K562 (cell line): ENCODE data around the gene CCDC3. TPM values are rescaled to one million over a fixed set of nuclear protein-coding genes. Genes with fewer than 3 reads are reported as not detected.

ENCODE experiments used
- ATAC-seq: fragments of 200-7000 bp; cut with Tn5 transposase; 3 replicates; pipeline ENCODE4 v1.9.1; 2020; ENCODE audit warnings: moderate library complexity
- BruUV-seq: library from RNA; stranded (reverse); fragments of 400-500 nt; replicated peaks from 2 replicates; lab custom pipeline; 2021; lab: Mats Ljungman, UMichigan
- CTCF ChIA-PET: fragments of 300-600 bp; formaldehyde crosslinking; extraction: SDS; loops from one replicate; lab custom pipeline; 2021; ENCODE audit warnings: low intra/inter-chr PET ratio; lab: Yijun Ruan, JAX
- POLR2A ChIA-PET: fragments of 300-600, 350-650 bp; sonication (Branson Sonifier 250); formaldehyde crosslinking; extraction: SDS; loops from one replicate; lab custom pipeline; 2021; ENCODE audit warnings: antibody characterized with exemption, inconsistent platforms; lab: Yijun Ruan, JAX
- DNase-seq, 4 experiments: peaks; one replicate each; pipeline versions ENCODE4 v3.0.0 to v3.0.0-alpha.2; 2011 to 2018; ENCODE audit warnings: low spot score in 3 of 4, mixed read lengths in 3 of 4; ENCODE audit errors: extremely low read depth in 1 of 4
- FAIRE-seq: peaks from 2 replicates; lab custom pipeline; 2011; peaks lifted over from hg19 to GRCh38; lab: Jason Lieb, UNC
- H2AFZ ChIP-seq: 2 replicates; pipeline ENCODE4 v1.6.0; 2011; ENCODE audit warnings: low read depth, low read length, control low read depth, inconsistent platforms
- H3K27ac ChIP-seq: fragments of 200-600 bp; 3 replicates; pipeline ENCODE4 v1.8.0; 2011; ENCODE audit warnings: low read depth, mild to moderate bottlenecking, control low read depth, inconsistent platforms, low read length, moderate library complexity, mixed read lengths; ENCODE audit errors: extremely low read depth
- H3K27me3 ChIP-seq, 2 experiments: fragments of 300-600 bp in 1 of 2; 2 replicates in 1 of 2; 3 replicates in 1 of 2; pipeline versions ENCODE4 v1.6.0 to v1.8.0; 2011; ENCODE audit warnings: inconsistent platforms in 2 of 2, low read length in 2 of 2, mild to moderate bottlenecking in 1 of 2, mixed read lengths in 1 of 2, moderate library complexity in 1 of 2; ENCODE audit not compliant: control insufficient read depth in 2 of 2, insufficient read depth in 2 of 2
- H3K36me3 ChIP-seq: fragments of 300-600 bp; 3 replicates; pipeline ENCODE4 v1.8.0; 2011; ENCODE audit warnings: mild to moderate bottlenecking, low read length, inconsistent platforms; ENCODE audit not compliant: control insufficient read depth, insufficient read depth
- H3K4me1 ChIP-seq, 2 experiments: fragments of 200-600 bp in 1 of 2; replicated peaks in 1 of 2; 2 replicates in 1 of 2; 3 replicates in 1 of 2; pipeline versions ENCODE4 v1.5.1 to v1.8.0; 2011; ENCODE audit warnings: inconsistent platforms in 2 of 2, low read length in 2 of 2, mild to moderate bottlenecking in 1 of 2, mixed read lengths in 1 of 2, moderate library complexity in 1 of 2; ENCODE audit not compliant: control insufficient read depth in 2 of 2, insufficient read depth in 2 of 2
- H3K4me2 ChIP-seq: 2 replicates; pipeline ENCODE4 v1.6.1; 2011; ENCODE audit warnings: low read length, control low read depth, inconsistent platforms, mixed read lengths; ENCODE audit not compliant: insufficient read depth
- H3K4me3 ChIP-seq: fragments of 200-600 bp; sonication (generic), shearing (Covaris generic); 2 replicates; pipeline ENCODE4 v1.5.1; 2016; ENCODE audit warnings: control low read depth, inconsistent platforms
- H3K79me2 ChIP-seq: fragments of 200-600 bp; 3 replicates; pipeline ENCODE4 v1.8.0; 2011; ENCODE audit warnings: low read length, inconsistent platforms; ENCODE audit not compliant: control insufficient read depth, insufficient read depth
- H3K9ac ChIP-seq, 2 experiments: 2 replicates each; pipeline versions ENCODE4 v1.6.0 to v1.6.1; 2011; ENCODE audit warnings: low read depth in 2 of 2, low read length in 2 of 2, control low read depth in 1 of 2, inconsistent platforms in 1 of 2, mild to moderate bottlenecking in 1 of 2, mixed read lengths in 1 of 2; ENCODE audit not compliant: insufficient read depth in 1 of 2
- H3K9me1 ChIP-seq: one replicate; pipeline ENCODE4 v1.6.0; 2011; ENCODE audit warnings: inconsistent platforms, mild to moderate bottlenecking, low read length, moderate library complexity; ENCODE audit not compliant: control insufficient read depth, insufficient read depth
- H3K9me3 ChIP-seq: replicated peaks from 2 replicates; pipeline ENCODE4 v1.5.1; 2011; ENCODE audit warnings: low read depth, low read length, inconsistent platforms; ENCODE audit not compliant: control insufficient read depth, insufficient read depth
- H4K20me1 ChIP-seq: replicated peaks from 2 replicates; pipeline ENCODE4 v1.6.1; 2011; ENCODE audit warnings: low read length, inconsistent platforms, mixed read lengths; ENCODE audit not compliant: control insufficient read depth, insufficient read depth
- ARID4B ChIP-seq: sonication (generic); formaldehyde crosslinking; IDR thresholded peaks from 2 replicates; pipeline ENCODE4 v1.8.0; 2022; ENCODE audit warnings: mild to moderate bottlenecking, missing genetic modification reagents
- CHCHD3 ChIP-seq: fragments of 250-450 bp; sonication (Bioruptor Pico); IDR thresholded peaks from 2 replicates; pipeline ENCODE4 v2.1.2; 2022; ENCODE audit warnings: mild to moderate bottlenecking
- NR3C1 ChIP-seq: sonication (generic); formaldehyde crosslinking; IDR thresholded peaks from 2 replicates; pipeline ENCODE4 v1.8.1; 2022; ENCODE audit warnings: missing genetic modification reagents
- OTX1 ChIP-seq: fragments of 450-650 bp; formaldehyde crosslinking; IDR thresholded peaks from 2 replicates; pipeline ENCODE4 v1.4.0; 2022; ENCODE audit warnings: mild to moderate bottlenecking
- PHB2 ChIP-seq: fragments of 450-650 bp; IDR thresholded peaks from 2 replicates; pipeline ENCODE4 v1.6.1; 2017; ENCODE audit warnings: low read depth
- RFX5 ChIP-seq: IDR thresholded peaks from 2 replicates; pipeline ENCODE4 v1.6.1; 2011; ENCODE audit warnings: low read depth, mild to moderate bottlenecking, improper control_type of control experiment, low read length
- SIN3A ChIP-seq, 2 experiments: fragments of 150-350 bp in 1 of 2; IDR thresholded peaks; 2 replicates each; pipeline ENCODE4 v1.6.1; 2011 to 2016; ENCODE audit warnings: borderline replicate concordance in 2 of 2, low read depth in 2 of 2, low read length in 2 of 2, mild to moderate bottlenecking in 2 of 2, moderate library complexity in 2 of 2; ENCODE audit not compliant: control insufficient read depth in 1 of 2
- SMARCE1 ChIP-seq: fragments of 450-650 bp; IDR thresholded peaks from 2 replicates; pipeline ENCODE4 v1.7.1; 2016; ENCODE audit warnings: mild to moderate bottlenecking
- SNAPC5 ChIP-seq: fragments of 250-450 bp; sonication (Bioruptor Pico); IDR thresholded peaks from 2 replicates; pipeline ENCODE4 v1.8.0; 2021; ENCODE audit warnings: moderate library complexity, mild to moderate bottlenecking, inconsistent platforms
- TEAD4 ChIP-seq, 2 experiments: sonication (generic) in 1 of 2; formaldehyde crosslinking in 1 of 2; IDR thresholded peaks; 2 replicates each; pipeline versions ENCODE4 v1.6.1 to v1.8.0; 2012 to 2022; ENCODE audit warnings: borderline replicate concordance in 1 of 2, inconsistent platforms in 1 of 2, low read length in 1 of 2, mild to moderate bottlenecking in 1 of 2, missing genetic modification reagents in 1 of 2
- TRIM24 ChIP-seq, 2 experiments: fragments of 450-650 bp; IDR thresholded peaks; 2 replicates each; pipeline ENCODE4 v1.6.1; 2016
- ZC3H4 ChIP-seq: sonication (generic); formaldehyde crosslinking; IDR thresholded peaks from 2 replicates; pipeline ENCODE4 v1.9.0; 2021; ENCODE audit warnings: missing genetic modification reagents, borderline replicate concordance
- ZFP30 ChIP-seq: fragments of 250-450 bp; sonication (Bioruptor Pico); IDR thresholded peaks from 2 replicates; pipeline ENCODE4 v1.8.0; 2022; ENCODE audit warnings: moderate library complexity, mild to moderate bottlenecking, inconsistent platforms, borderline replicate concordance
- WGBS: fragments of 100-300 bp; shearing (Covaris generic); methylation state at CpG from one replicate; pipeline ENCODE4 v1.1.6; 2016; ENCODE audit warnings: low coverage, mixed read lengths; ENCODE audit not compliant: insufficient coverage; ENCODE audit errors: missing lambda C conversion rate; 5-methylcytosine and 5-hydroxymethylcytosine counted together
- in situ Hi-C: fragments of 300-500 bp; cut with MboI; formaldehyde crosslinking; loops from 4 replicates; pipeline ENCODE4 v1.15.0; 2018; ENCODE audit warnings: inconsistent platforms, mixed read lengths
- intact Hi-C: fragments of 100-400 bp; cut with micrococcal nuclease; formaldehyde crosslinking; loops from 2 replicates; pipeline ENCODE4 v1.14.2; 2022
- polyA plus RNA-seq, 8 experiments: library from polyadenylated mRNA; depleted of rRNA in 4 of 8; stranded (reverse) in 5 of 8; unstranded in 3 of 8; fragments of >200 nt; fragmentation: Nextera tagmentation in 2 of 8; fragmentation: Illumina TruSeq in 1 of 8; extraction: Ambion mirVana in 2 of 8; extraction: Trizol in 1 of 8; gene quantifications; 2 replicates each; pipeline versions ENCODE4 v1.2.1 to v1.2.3, GENCODE V29; 2011 to 2014; ENCODE audit warnings: inconsistent platforms in 1 of 8, missing spikeins in 1 of 8
- total RNA-seq, 7 experiments: library from RNA; depleted of rRNA in 6 of 7; stranded (reverse); fragments of >200 nt in 6 of 7; fragmentation: Illumina TruSeq in 2 of 7; extraction: Trizol in 2 of 7; gene quantifications; 2 replicates each; pipeline versions ENCODE4 v1.2.1 to v1.2.3, GENCODE V29; 2011 to 2021; ENCODE audit warnings: low replicate concordance in 1 of 7
- TF ChIP-seq, protein P1 (sequence below): sonication (generic); formaldehyde crosslinking; IDR thresholded peaks from 2 replicates; pipeline ENCODE4 v1.5.0; 2020; ENCODE audit warnings: missing genetic modification reagents

The CCDC3 gene
- total and polyA plus RNA-seq, 9 of the 15 experiments (the other 6 are each of a cell fraction or from before 2014, with no cell fraction given), result not detected

- Histone ChIP-seq H2AFZ (no peak overlapping the region), H3K79me2 (no peaks in the 10 kb centered on the region), H3K4me2 (no peak overlapping the region), H3K27me3 (peaks cover 2 to 16% of the 10 kb centered on the region in 2 experiments; a peak in 2 of 5 replicates), H3K9me1 (no peaks in the 10 kb centered on the region), H4K20me1 (no peaks in the 10 kb centered on the region), H3K27ac (no peak overlapping the region), H3K4me1 (no peaks in the 10 kb centered on the region), H3K9me3 (no peaks in the 10 kb centered on the region), H3K36me3 (no peaks in the 10 kb centered on the region), H3K9ac (no peak overlapping the region), H3K4me3 (no peak overlapping the region)
- ATAC-seq, result no peak
- WGBS, result 0% methylated on average over 3 of the region's 3 CpGs
- intact Hi-C loops (no loop called here), in situ Hi-C loops (no loop called here)
- POLR2A ChIA-PET, result interaction anchor here (0.7 kb wide), 2 partner anchors 27 to 113 kb away, joined by 4 read pairs; no protein-coding TSS in a partner anchor
- DNase-seq, result no peak
- FAIRE-seq, result no peak
- no peak for TF ChIP-seq ARID4B (CRISPR knock-in tag)
- TF ChIP-seq PHB2, result no peak
- TF ChIP-seq SMARCE1, result no peak
- no peak for TF ChIP-seq TRIM24 (IDR thresholded peaks at IDR 0.05)
- no peak for TF ChIP-seq TEAD4 (IDR thresholded peaks at IDR 0.05; ENCODE audit: low read length)
- no peak for TF ChIP-seq TEAD4 (CRISPR knock-in tag; IDR thresholded peaks at IDR 0.05; ENCODE audit: borderline replicate concordance)
- no peak for TF ChIP-seq SNAPC5 (CRISPR knock-in tag)
- TF ChIP-seq, protein P1, sequence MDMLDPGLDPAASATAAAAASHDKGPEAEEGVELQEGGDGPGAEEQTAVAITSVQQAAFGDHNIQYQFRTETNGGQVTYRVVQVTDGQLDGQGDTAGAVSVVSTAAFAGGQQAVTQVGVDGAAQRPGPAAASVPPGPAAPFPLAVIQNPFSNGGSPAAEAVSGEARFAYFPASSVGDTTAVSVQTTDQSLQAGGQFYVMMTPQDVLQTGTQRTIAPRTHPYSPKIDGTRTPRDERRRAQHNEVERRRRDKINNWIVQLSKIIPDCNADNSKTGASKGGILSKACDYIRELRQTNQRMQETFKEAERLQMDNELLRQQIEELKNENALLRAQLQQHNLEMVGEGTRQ (CRISPR knock-in tag), result no peak
- no peak for TF ChIP-seq OTX1 (CRISPR knock-in tag)
- no peak for TF ChIP-seq NR3C1 (CRISPR knock-in tag)
- TF ChIP-seq CHCHD3 (CRISPR knock-in tag), result no peak
- no peak for TF ChIP-seq SIN3A (IDR thresholded peaks at IDR 0.05; ENCODE audit: borderline replicate concordance in 2 of 2, control insufficient read depth in 1 of 2, low read depth in 2 of 2, low read length in 2 of 2)
- TF ChIP-seq ZFP30 (CRISPR knock-in tag), result no peak
- no peak for TF ChIP-seq RFX5
- TF ChIP-seq ZC3H4 (CRISPR knock-in tag), result no peak
- CTCF ChIA-PET, result no interaction called here
- no TSS peak for BruUV-seq
Observed at GRCh38 chr10:12869427-12869826, 132.1 kb downstream of the CCDC3 start.
